HG03025 (cell line): Measurements from ENCODE around the gene GSAP.
A peak's percentile ranks its signal among the peaks of the same experiment; 100 is the strongest.

Experiments
- ATAC-seq: cut with Tn5 transposase; IDR thresholded peaks from one replicate; pipeline ENCODE4 v1.9.1; 2021; ENCODE audit warnings: mild to moderate bottlenecking, moderate library complexity; ENCODE audit not compliant: unreplicated experiment, low FRiP score

Gene GSAP

DNA sequence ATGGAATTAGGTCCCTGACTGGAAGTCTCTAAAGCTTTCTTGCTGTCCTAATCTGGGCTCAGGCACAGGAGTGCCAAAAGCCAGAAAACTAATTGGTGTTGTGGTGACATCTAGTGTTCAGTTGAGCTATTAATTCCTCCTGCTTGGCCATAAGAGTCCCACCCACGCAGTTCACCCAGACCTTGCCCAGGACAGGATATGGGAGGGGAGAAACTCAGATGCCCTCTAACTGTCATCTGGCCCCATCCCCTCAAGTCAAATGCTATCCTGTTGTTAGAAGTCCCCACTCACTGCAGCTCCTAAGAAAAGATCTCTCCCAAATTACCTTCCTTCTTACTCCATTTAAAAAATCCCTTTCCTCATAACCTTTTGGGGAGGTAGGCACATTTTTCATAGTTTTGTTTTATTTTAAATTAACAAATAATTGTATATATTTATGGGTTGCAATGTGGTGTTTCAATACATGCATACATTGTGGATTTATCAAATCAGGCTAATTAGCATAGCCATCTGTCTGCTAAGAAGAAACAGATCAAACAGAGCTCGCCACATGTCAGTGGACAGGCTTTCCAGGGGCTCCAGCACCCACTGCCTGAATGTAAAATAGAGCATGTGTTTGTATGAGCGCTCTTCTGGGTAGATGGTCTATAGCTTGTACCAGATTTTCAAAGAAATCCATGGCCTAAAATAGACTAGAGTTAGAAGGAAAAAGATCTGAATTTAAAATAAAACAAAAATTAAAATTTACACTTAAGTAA lies 84.0 kb downstream of the GSAP start:
- peak; percentile 80 for ATAC-seq

DNA sequence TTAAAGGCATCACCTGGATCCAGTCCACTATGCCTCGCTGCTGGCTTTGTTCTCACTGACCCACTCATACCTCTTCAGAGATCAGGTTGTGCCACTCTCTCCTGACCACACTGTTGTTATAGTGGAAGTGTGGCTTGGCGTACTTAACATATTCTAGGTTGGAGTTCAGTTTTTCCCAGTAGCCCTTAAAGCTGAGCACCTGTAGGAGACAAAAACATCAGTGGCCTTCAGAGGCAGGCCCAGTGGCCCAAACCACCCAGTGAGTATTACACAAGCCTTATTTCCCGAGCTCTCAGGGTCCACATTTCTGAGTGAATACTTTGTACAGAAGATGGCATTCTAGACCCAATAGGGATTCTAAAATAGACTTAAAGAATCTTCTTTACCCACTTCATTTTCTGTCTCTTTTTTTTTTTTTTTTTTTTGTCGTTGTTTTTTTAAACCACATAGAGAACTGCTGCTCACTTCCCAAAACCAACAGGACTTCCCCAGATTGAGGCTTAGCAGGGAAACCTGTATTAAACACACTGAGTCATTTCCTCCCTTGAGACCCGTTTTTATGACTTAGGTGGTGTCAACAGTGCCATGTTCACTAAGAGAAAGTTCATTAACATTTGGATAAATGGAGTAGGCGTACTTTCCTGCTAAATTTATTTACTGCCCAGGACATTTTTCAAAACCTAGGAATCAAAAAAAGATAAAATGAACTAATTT lies 85.8 kb downstream of the GSAP start:
- no peak for ATAC-seq

DNA sequence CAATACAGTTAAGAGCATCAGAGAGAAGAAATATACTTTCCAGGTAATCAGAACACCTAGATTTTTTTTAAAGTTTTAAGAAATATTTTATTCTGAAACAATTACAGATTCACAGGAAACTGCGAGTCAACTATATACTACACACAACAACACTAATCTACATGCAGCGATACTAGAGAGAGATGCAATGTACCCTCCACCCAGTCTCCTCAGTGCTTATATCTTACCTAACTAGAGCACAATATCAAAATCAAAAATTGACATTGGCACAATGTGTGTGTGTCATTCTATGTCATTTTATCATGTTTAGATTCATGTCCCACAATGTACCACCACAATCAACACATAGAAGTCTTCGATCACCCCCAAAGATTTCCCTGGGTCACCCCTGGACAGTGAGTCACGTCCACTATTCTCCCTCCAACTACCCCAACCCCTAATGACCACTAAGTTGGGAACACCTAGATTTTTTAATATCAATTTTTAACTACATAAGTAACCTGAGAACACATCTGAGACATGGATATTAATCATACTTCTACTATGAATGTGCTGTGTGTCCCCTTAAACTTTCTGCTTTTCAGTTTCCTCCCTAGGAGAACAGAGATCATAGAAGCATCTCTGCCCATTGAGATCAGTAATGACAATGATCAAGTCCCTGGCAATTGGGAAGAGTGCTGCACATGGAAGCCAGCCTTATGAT lies 86.5 kb downstream of the GSAP start:
- ATAC-seq, result no peak

DNA sequence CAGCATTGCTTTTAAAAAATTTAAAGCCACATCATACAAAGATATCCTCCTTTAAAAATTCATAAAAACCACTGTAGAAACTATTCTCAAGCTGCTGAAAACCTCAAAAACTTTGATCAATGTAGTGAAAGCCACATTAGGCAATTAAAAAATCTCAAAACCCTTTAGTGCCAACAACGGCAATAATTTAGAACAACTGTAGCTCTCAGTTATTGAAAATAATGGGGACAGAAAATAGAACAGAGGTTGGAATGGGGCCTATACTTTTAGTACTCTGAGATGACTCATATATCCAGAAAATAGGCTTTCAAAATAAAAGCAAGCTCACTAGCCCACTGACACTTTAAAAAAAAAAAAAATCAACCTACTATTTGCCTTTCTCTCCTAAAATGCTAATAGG lies 87.5 kb downstream of the GSAP start:
- ATAC-seq, result no peak

DNA sequence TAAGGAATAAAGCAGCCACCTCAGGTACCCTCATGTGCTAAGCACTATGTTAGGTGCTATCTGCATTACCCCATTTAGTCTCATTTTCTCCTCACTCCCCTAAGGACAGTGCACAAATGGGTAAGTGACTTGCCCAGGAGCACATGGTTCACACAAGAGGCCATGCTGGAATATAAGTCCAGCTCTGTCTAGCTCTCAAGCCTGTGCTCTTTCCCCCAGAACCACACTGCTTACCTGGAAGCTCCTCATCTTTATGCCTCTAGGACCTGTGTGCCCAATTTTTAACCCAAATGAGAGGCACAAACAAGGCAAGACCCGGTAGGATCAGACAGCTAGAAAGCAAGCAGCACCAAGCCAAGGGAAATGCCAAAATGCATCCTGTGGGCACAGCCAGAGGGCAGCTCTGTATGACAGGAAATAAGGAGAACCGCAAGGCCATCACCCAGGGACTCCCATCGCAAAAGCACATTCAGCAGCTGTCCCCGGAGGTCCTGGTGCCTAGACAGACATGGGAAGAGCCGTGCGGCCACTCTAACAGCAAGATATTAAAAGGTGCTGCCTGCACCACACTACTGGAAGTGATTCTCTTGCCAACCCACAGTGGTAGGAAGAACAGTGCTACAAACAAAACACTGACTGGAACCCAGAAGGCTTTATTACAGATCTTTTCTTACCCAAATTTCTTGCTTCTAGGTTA lies 88.1 kb downstream of the GSAP start:
- ATAC-seq, result no peak

DNA sequence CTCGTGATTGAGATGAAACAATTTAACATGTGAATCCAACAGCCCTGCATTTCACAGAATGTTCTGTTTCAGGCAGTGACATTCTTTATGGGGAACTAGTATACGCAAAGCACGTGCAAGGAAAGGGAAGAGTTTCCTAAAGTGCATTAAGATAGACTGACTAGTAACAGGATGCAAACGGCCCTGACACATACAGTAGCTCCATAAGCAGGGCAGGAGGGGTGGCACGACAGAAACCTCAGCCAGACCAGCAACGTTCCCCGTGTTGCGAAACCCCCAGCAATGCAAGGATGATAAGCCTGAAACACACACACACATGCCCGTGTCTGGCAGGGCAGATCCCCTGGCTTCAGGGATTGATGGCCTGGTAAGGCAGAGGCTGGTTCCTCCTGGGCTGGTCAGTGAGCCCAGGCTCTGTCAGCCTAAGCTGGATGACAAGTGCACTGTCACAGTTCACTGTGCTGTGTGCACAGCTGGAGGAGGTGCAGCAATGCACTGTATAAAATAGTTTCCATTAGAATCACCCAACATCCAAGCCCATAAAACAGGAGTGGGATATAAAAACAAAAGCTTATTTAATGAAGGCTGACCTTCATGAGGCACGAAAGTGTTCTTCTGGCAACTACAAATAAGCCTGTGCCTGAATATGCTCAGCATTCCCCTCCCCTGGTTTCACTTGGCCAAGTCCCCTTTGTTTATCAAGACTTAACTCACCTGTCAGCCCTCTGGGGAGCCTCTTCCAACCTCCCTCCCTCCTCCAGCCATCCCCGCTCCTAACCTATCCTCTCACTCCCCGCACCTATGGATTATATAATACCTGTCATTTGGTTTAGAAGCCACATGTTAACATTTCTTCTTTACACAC lies 88.8 kb downstream of the GSAP start:
- no peak for ATAC-seq

DNA sequence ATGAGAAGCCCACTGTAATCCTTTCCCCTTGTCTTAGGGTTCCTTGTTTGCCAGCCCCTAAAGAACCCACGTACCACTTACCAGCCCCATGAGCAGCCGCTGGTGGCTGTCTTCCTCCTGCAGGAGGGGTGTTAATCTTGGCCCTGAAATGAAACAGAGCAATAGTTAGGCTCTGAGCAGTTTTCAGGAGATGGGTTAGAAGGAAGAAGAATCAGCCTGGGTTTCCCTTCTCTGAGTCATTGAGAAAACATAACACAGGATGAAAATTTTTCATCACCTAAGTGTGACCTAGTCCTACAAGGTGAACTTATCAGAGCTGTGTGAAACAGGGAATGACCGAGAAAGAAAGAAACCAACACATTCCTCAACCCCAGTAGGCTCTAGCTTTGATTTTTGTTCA lies 90.0 kb downstream of the GSAP start:
- ATAC-seq, result no peak

DNA sequence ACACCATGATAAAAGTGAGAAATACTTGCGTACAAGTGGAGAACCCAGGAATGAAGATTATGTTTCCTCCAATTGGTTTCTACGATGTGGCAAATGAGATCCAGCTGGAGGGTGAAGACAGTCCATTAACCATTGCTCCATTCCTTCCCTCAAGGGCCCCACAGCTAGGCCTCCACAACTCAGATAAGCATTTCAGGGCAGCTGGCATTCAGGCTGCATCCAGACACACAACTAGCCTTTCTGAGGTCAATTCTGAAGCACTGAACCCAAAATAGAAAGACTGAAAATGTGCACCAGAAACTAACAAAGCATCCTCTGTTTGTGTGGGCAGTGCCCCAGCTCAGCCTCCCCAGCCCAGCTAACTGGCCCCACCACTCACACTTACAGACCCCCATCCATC lies 94.8 kb downstream of the GSAP start:
- ATAC-seq, result no peak

DNA sequence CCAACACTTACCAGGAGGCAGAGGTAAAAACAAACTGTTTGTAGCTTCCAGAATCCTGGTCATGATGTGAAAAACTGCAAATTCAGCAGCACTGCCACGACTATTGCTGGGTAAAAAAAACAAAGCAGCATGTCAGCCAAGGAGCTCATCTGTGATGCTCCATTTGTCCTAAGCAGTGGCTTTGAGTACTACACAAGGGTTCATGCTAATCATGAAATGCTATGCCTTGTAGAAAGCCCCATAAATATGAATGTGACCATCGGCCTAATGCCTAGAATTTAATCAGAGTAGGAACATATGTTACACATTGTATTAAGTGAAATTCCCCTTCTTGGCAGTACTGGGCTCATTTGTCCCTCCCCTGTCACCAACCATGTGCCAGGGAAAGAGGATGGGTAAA lies 95.4 kb downstream of the GSAP start:
- ATAC-seq, result no peak

DNA sequence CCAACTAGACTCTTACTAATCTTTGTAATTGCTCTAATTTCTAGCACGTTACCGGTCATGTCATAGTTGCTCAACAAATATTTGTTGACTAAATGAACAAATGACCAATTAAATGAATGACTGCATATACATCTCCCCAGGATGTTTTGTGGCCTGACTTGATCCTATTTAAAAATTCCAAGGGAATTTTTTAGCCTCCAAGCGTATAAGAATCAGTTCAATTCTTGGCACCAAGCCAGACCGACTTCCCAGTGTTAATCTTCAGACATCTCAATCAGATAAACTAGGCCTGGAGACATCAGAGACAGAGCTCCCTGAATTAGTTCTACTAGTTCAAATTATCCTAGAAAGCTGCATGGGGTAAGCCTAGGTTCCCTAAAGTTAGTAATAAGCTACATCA lies 96.0 kb downstream of the GSAP start:
- no peak for ATAC-seq

DNA sequence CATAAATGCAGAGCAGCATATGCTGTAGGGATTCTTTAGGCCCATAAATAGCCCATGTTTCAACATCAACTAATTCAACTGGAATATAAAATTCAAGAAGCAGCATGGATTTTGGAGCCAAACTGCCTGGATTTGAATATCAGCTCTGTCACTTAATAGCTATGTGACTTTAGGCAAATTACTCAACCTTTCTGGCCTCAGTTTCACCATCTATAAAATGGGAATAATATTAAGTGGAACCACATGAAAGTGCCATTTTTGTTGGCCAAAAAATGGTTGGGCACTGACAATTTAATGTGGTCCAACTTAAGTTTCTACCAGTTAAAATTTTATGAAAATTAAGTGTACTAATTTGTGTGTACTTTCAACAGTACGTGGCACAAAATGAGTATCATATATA lies 98.1 kb downstream of the GSAP start:
- no peak for ATAC-seq

DNA sequence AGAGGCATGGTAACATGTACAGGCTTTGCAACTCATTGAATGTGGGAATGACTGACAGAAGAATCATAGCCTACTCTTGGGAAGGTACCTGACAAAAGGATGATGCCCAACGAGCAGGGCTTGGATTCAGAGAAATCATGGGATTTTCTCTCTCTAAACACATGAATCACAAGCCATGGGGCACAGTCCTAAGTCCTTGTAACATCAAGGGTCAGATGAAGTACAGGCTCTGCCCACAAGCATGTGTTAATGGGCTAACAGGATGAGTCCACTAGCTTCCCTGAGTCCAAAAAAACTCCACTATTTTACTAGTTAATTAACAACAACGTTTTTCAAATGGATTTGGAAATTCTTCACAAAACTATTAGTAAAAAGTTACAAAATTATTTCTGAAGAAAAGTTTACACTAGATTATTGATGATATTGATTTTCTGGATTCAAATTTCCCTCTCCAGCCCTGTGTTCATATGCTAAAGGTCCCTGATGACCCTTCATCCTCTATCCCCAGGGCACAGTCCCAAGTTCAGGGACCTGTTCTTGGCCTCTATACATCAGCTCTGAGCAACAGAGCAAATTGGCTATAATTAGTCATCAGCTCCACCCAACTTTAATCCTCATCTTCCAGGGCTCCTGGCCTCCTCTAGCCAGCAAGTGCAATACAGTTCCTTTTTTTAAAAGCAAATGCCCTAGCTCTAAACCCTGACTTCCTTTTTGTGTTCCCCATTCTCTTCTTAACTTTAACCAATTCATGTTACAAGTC lies 99.8 kb downstream of the GSAP start:
- no peak for ATAC-seq

DNA sequence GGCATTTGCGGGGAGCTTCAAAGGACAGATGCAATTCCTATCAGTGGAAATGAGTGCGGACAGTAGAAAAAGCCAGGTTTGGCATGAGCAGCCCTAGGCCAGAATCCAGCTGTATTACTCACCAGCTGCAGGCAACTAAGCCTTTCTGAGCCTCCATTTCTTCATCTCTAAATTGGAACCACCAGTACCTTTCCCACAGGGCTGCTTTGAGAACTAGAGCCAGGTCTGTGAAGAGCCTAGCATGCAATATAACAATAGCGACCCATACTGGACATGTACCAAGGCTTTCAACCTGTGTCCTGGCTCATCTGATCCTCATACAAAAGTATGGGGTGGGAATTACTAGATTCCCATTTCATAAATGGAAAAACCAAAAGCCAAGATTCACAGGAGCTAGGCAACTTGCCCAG lies 101.0 kb downstream of the GSAP start:
- no peak for ATAC-seq

DNA sequence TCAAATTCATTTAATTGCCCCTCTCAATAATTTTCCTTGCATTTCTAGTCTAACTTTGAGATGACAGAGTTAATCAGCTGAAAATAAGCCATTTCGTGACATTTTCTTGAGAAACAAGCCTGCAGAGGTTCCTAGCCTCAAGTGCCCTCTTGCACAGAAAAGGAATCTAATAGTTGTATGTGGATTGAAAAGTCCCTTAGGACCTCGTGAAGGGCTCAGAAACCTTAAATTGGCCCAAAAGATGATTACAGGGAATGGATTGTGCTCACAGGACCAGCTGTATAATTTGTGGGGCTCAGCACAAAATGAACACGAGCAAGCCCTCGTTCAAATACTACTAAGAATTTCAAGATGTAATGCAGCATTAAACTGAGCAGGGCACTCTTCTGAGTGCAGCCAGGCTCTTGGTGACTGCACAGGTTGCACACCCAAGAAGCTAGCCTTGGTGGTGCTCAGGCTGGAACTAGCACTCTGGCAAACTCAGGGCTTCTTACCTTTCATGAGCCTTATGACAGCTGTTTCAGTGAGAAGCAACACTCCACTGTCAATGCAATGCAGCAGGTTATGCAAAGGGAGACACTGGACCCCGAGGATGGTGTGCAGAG lies 102.2 kb downstream of the GSAP start:
- ATAC-seq, result no peak

DNA sequence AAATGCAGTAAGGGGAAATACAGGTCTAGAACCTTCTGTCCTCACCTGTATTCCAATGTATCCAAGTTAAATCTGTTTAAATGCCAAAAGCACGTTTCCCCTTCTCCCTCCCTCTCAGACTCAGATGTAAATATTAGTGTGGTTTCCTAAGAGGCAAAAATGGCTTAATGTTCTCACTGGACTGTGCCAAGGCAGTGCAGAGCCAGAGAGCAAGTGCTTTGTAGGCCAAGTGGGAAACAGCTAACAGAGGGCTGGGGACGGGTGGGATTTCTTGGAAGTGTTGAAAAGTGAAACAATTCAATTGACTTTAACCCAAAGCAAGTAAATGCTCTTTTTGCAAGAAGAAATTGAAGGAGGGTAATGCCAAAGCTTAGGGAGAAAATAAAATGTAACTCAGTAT lies 103.1 kb downstream of the GSAP start:
- no peak for ATAC-seq

DNA sequence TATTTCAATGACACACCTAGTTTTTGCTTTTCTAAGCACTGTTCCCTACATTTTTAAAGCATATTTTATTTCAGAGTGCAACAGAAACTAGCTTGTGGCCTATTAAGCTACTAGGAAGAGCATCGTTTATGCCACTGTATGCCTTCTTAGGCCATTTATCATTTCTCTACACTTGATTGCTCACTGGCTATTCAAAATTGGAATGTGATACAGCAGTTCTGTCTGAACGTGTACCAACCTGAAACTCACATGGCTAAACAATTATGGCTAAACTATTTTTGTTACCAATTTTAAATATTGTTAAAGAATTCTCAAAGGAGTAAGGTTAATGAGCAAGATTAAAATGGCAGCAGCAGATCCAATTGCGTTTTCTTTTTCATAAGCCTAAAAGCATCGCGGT lies 105.2 kb downstream of the GSAP start:
- ATAC-seq, result no peak

DNA sequence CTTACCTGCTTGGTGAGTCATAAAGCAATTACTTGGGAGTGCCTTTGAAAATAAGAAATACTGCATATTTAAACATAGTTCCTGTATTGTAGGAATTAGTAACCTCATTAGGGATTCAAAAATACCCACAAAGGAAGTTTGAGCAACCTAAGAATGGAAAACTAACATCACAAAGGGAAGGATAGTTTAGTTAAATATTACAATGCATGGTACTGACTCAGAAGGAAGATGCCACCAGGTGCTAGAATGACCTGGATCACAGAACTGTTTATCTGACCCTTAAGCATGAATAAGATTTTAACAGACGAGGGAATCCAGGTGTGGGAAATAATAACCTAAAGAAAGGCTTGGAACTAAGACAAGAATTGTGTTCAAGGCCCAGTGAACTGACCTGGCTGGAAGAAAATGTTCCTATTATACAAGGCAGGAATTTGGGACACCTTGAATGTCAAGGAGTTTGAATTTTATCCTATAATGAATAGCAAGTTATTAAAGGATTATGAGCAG lies 106.4 kb downstream of the GSAP start:
- ATAC-seq, result no peak

DNA sequence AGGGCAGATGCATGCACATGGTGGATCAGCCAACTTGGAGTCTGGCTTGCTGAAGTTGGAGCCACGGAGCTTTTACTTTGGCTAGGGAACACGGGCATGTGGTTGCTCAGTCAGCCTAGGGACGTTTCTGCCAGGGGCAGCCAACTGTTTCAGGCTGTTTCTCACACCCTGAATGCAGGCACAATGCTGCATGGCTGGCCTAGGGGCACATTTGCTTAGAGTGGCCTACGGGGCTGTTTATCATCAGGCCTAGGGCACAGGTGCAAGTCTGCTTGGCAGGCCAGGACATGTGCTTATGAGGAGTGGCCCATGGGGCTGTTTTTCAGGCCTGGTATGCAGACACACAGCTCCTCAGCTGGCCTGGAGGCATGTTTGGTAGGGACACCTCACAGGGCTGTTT lies 107.4 kb downstream of the GSAP start:
- no peak for ATAC-seq
